ENCODE results near the gene CA4.

DNA sequence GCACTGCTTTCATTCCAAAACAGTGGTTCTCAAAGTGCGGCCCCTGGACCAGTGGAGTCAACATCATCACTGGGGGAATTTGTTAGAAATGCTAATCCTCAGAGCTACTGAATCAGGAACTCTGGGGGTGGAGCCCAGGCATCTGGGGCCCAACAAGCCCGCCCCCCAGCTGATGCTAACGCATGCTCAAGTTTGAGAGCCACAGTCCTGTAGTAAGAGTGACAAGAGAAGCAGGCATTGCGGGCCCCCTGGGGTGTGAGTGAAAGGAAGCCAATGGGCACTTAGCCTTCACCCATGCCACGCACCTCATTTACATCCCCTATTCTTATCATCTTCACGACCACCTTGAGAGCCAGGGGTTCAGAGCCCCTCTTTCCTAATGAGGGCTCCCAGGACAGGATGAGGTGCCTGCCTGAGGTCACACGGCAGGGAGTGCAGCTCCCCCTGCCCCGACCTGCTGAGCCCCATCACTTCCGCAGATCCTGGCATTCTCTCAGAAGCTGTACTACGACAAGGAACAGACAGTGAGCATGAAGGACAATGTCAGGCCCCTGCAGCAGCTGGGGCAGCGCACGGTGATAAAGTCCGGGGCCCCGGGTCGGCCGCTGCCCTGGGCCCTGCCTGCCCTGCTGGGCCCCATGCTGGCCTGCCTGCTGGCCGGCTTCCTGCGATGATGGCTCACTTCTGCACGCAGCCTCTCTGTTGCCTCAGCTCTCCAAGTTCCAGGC lies 9.1 kb downstream of the CA4 start:
- TF ChIP-seq YY1 (IDR thresholded peaks at IDR 0.05; ENCODE audit: low read depth, low read length): no peak
- TF ChIP-seq EZH2 (IDR thresholded peaks at IDR 0.05; ENCODE audit: low read depth, low read length, severe bottlenecking): no peak
- no peak for TF ChIP-seq CREB1 (IDR thresholded peaks at IDR 0.05)
- TF ChIP-seq, protein P1, sequence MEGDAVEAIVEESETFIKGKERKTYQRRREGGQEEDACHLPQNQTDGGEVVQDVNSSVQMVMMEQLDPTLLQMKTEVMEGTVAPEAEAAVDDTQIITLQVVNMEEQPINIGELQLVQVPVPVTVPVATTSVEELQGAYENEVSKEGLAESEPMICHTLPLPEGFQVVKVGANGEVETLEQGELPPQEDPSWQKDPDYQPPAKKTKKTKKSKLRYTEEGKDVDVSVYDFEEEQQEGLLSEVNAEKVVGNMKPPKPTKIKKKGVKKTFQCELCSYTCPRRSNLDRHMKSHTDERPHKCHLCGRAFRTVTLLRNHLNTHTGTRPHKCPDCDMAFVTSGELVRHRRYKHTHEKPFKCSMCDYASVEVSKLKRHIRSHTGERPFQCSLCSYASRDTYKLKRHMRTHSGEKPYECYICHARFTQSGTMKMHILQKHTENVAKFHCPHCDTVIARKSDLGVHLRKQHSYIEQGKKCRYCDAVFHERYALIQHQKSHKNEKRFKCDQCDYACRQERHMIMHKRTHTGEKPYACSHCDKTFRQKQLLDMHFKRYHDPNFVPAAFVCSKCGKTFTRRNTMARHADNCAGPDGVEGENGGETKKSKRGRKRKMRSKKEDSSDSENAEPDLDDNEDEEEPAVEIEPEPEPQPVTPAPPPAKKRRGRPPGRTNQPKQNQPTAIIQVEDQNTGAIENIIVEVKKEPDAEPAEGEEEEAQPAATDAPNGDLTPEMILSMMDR (IDR thresholded peaks at IDR 0.05; ENCODE audit: control extremely low read depth in 1 of 3, insufficient read depth in 1 of 3, low read depth in 1 of 3, low read length in 3 of 3): no peak
- no peak for TF ChIP-seq EP300 (IDR thresholded peaks at IDR 0.05; ENCODE audit: borderline replicate concordance in 1 of 2, low read depth in 2 of 2, low read length in 2 of 2)
- TF ChIP-seq POLR2A (IDR thresholded peaks at IDR 0.05; ENCODE audit: control extremely low read depth in 1 of 2, low read depth in 2 of 2, low read length in 2 of 2): no peak
- no peak for TF ChIP-seq TAF7 (optimal IDR thresholded peaks at IDR 0.05; ENCODE audit: borderline replicate concordance, low read depth, low read length)
- TF ChIP-seq, protein P2, sequence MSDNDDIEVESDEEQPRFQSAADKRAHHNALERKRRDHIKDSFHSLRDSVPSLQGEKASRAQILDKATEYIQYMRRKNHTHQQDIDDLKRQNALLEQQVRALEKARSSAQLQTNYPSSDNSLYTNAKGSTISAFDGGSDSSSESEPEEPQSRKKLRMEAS (IDR thresholded peaks at IDR 0.05): no peak
